T1000 (cell line): ENCODE measurements around the gene KIF1C.
"Not testable (repeated sequence)": the region's sequence is repeated elsewhere in the genome, so short reads cannot be mapped to it uniquely, and the experiment has no call there.

Source experiments
- DNase-seq: peaks from one replicate; lab custom pipeline; 2025; ENCODE audit warnings: mixed read lengths; lab: John Stamatoyannopoulos, UW

KIF1C gene

GRCh38 chr17:5045496-5045895 is 47.7 kb downstream of the KIF1C start:
- DNase-seq = no peak

GRCh38 chr17:5047446-5047845 is 49.7 kb downstream of the KIF1C start:
- DNase-seq = no peak

GRCh38 chr17:5049314-5049841 is 51.6 kb downstream of the KIF1C start:
- DNase-seq = no peak

GRCh38 chr17:5050278-5050677 is 52.5 kb downstream of the KIF1C start:
- no peak for DNase-seq

- no peak for DNase-seq
Observed at GRCh38 chr17:5055543-5055942, 57.8 kb downstream of the KIF1C start.

- DNase-seq = no peak
Observed at GRCh38 chr17:5065227-5065744, 67.5 kb downstream of the KIF1C start.

GRCh38 chr17:5068236-5068635 is 70.5 kb downstream of the KIF1C start:
- no peak for DNase-seq

GRCh38 chr17:5069724-5070123 is 72.0 kb downstream of the KIF1C start:
- DNase-seq = no peak

- not testable (repeated sequence) for DNase-seq
Observed at GRCh38 chr17:5075472-5075871, 77.7 kb downstream of the KIF1C start.

GRCh38 chr17:5077275-5077674 is 79.5 kb downstream of the KIF1C start:
- DNase-seq = not testable (repeated sequence)

- no peak for DNase-seq
Observed at GRCh38 chr17:5077781-5078105, 80.0 kb downstream of the KIF1C start.
